SK-N-SH (cell line): ENCODE measurements around the gene NECTIN1. TPM values are rescaled to one million over a fixed set of nuclear protein-coding genes. Genes with fewer than 3 reads are reported as not detected.

Experiments
- CTCF ChIA-PET: fragments of 300-600, 350-600 bp; formaldehyde crosslinking; extraction: SDS; loops from one replicate; lab custom pipeline; 2021; lab: Yijun Ruan, JAX
- POLR2A ChIA-PET: fragments of 350-600 bp; sonication (Branson Sonifier 250); formaldehyde crosslinking; extraction: SDS; loops from one replicate; lab custom pipeline; 2020; ENCODE audit warnings: antibody characterized with exemption, inconsistent platforms; lab: Yijun Ruan, JAX
- DNase-seq: peaks from one replicate; pipeline ENCODE4 v3.0.0; 2012
- H2AFZ ChIP-seq: fragments of 200-600 bp; sonication (generic); 2 replicates; pipeline ENCODE4 v1.8.1; 2016; ENCODE audit warnings: antibody characterized with exemption, mild to moderate bottlenecking, low read depth
- H3F3A ChIP-seq: fragments of 200-600 bp; sonication (generic); replicated peaks from 2 replicates; pipeline ENCODE3; 2016; ENCODE audit warnings: antibody characterized with exemption, mild to moderate bottlenecking; ENCODE audit not compliant: insufficient read depth
- H3K27ac ChIP-seq, 2 experiments: fragments of 200-500 bp in 1 of 2; fragments of 200-600 bp in 1 of 2; sonication (Bioruptor generic) in 1 of 2; sonication (generic), shearing (Covaris generic) in 1 of 2; 2 replicates each; pipeline versions ENCODE4 v1.5.1 to v1.6.1; 2014 to 2016; ENCODE audit warnings: low read depth in 2 of 2, inconsistent platforms in 1 of 2, low read length in 1 of 2, mild to moderate bottlenecking in 1 of 2, mixed read lengths in 1 of 2
- H3K27me3 ChIP-seq: fragments of 200-600 bp; sonication (generic), shearing (Covaris generic); 2 replicates; pipeline ENCODE4 v1.6.1; 2016; ENCODE audit warnings: mixed run types; ENCODE audit not compliant: insufficient read depth
- H3K36me3 ChIP-seq, 2 experiments: fragments of 200-500 bp in 1 of 2; fragments of 200-600 bp in 1 of 2; sonication (Bioruptor generic) in 1 of 2; sonication (generic) in 1 of 2; replicated peaks in 1 of 2; 2 replicates each; pipeline versions ENCODE3 to v1.5.1; 2014 to 2016; ENCODE audit warnings: low read length in 1 of 2, mild to moderate bottlenecking in 1 of 2; ENCODE audit not compliant: insufficient read depth in 2 of 2, control insufficient read depth in 1 of 2
- H3K4me1 ChIP-seq, 2 experiments: fragments of 200-500 bp in 1 of 2; fragments of 200-600 bp in 1 of 2; sonication (Bioruptor generic) in 1 of 2; sonication (generic), shearing (Covaris generic) in 1 of 2; 2 replicates each; pipeline versions ENCODE4 v1.5.1 to v1.6.1; 2014 to 2016; ENCODE audit warnings: low read depth in 1 of 2, low read length in 1 of 2, mixed run types in 1 of 2; ENCODE audit not compliant: insufficient read depth in 2 of 2, control insufficient read depth in 1 of 2
- H3K4me2 ChIP-seq: fragments of 200-600 bp; sonication (generic), shearing (Covaris generic); 2 replicates; pipeline ENCODE4 v1.6.1; 2017; ENCODE audit warnings: mixed run types
- H3K4me3 ChIP-seq, 2 experiments: fragments of 200-500 bp in 1 of 2; fragments of 200-600 bp in 1 of 2; sonication (Bioruptor generic) in 1 of 2; sonication (generic), shearing (Covaris generic) in 1 of 2; 2 replicates each; pipeline versions ENCODE4 v1.5.1 to v1.8.1; 2014 to 2016; ENCODE audit warnings: low read depth in 2 of 2, inconsistent platforms in 1 of 2, low read length in 1 of 2, mild to moderate bottlenecking in 1 of 2, mixed read lengths in 1 of 2, moderate library complexity in 1 of 2
- H3K79me2 ChIP-seq: fragments of 200-600 bp; sonication (generic); 2 replicates; pipeline ENCODE4 v1.8.1; 2017; ENCODE audit warnings: mild to moderate bottlenecking; ENCODE audit not compliant: insufficient read depth
- H3K9ac ChIP-seq: fragments of 200-600 bp; sonication (generic); 2 replicates; pipeline ENCODE4 v1.6.1; 2017; ENCODE audit warnings: mixed run types
- H3K9me2 ChIP-seq: fragments of 200-600 bp; sonication (generic); 2 replicates; pipeline ENCODE4 v1.6.1; 2017; ENCODE audit warnings: mixed run types
- H3K9me3 ChIP-seq: fragments of 200-600 bp; sonication (generic); 2 replicates; pipeline ENCODE4 v1.6.1; 2017; ENCODE audit warnings: mixed run types, mild to moderate bottlenecking, moderate library complexity
- H4K20me1 ChIP-seq: fragments of 200-600 bp; sonication (generic); 2 replicates; pipeline ENCODE4 v1.6.1; 2017; ENCODE audit warnings: mild to moderate bottlenecking, mixed run types; ENCODE audit not compliant: insufficient read depth
- CHD2 ChIP-seq: fragments of 150-350 bp; IDR thresholded peaks from 2 replicates; pipeline ENCODE4 v1.6.1; 2018; ENCODE audit warnings: low read length; ENCODE audit not compliant: partially characterized antibody
- CTCF ChIP-seq: fragments of 200-600 bp; sonication (generic); IDR thresholded peaks from 2 replicates; pipeline ENCODE4 v1.6.1; 2017; ENCODE audit warnings: antibody characterized with exemption, mild to moderate bottlenecking, moderate library complexity
- FOSL2 ChIP-seq: IDR thresholded peaks from 2 replicates; pipeline ENCODE4 v1.4.0; 2012; ENCODE audit warnings: low read depth, mild to moderate bottlenecking, moderate library complexity, borderline replicate concordance
- FOXJ3 ChIP-seq: sonication (generic); formaldehyde crosslinking; IDR thresholded peaks from 2 replicates; pipeline ENCODE4 v1.5.1; 2020; ENCODE audit warnings: mild to moderate bottlenecking, missing genetic modification reagents
- FOXM1 ChIP-seq: IDR thresholded peaks from 2 replicates; pipeline ENCODE4 v1.4.0; 2012; ENCODE audit warnings: low read depth, mild to moderate bottlenecking
- IRF3 ChIP-seq: fragments of 150-350 bp; IDR thresholded peaks from 2 replicates; pipeline ENCODE4 v1.6.1; 2016; ENCODE audit warnings: mild to moderate bottlenecking, low read depth, low read length
- MAX ChIP-seq: IDR thresholded peaks from 2 replicates; pipeline ENCODE4 v1.4.0; 2012; ENCODE audit warnings: low read depth
- NFIC ChIP-seq: IDR thresholded peaks from 2 replicates; pipeline ENCODE4 v1.4.0; 2012; ENCODE audit warnings: borderline replicate concordance
- PBX3 ChIP-seq: IDR thresholded peaks from 2 replicates; pipeline ENCODE4; 2012
- RAD21 ChIP-seq: IDR thresholded peaks from 2 replicates; pipeline ENCODE4 v1.6.1; 2012; ENCODE audit warnings: mild to moderate bottlenecking, low read length
- REST ChIP-seq: IDR thresholded peaks from 2 replicates; pipeline ENCODE4 v1.6.1; 2012; ENCODE audit warnings: mild to moderate bottlenecking, low read depth, low read length, moderate library complexity
- TAF1 ChIP-seq: IDR thresholded peaks from 2 replicates; pipeline ENCODE4 v1.6.1; 2012; ENCODE audit warnings: low read depth, mild to moderate bottlenecking, low read length, moderate library complexity, borderline replicate concordance
- ZBTB33 ChIP-seq: IDR thresholded peaks from 2 replicates; pipeline ENCODE4 v1.4.0; 2012; ENCODE audit warnings: low read depth, borderline replicate concordance
- WGBS: methylation state at CpG from one replicate; pipeline ENCODE4 v1.1.6; 2017; ENCODE audit warnings: low lambda C conversion rate; 5-methylcytosine and 5-hydroxymethylcytosine counted together
- polyA plus RNA-seq, 3 experiments: library from polyadenylated mRNA; depleted of rRNA; stranded (reverse); fragments of >200 nt; gene quantifications; 2 replicates each; pipeline ENCODE4 v1.2.3, GENCODE V29; 2012

The NECTIN1 gene
- polyA plus RNA-seq, 1 of the 3 experiments (the other 2 are of a cell fraction) = 9.1 TPM

- Histone ChIP-seq H3K36me3 (no peaks in the 10 kb centered on the region), H3K4me2 (no peak overlapping the region), H3F3A (no peaks in the 10 kb centered on the region), H3K4me3 (no peak overlapping the region), H2AFZ (no peak overlapping the region), H3K9ac (no peak overlapping the region), H3K4me1 (peaks cover 0 to 14% of the 10 kb centered on the region in 2 experiments; a peak in 1 of 4 replicates), H3K9me2 (no peaks in the 10 kb centered on the region), H3K9me3 (no peaks in the 10 kb centered on the region), H4K20me1 (no peaks in the 10 kb centered on the region), H3K27ac (no peak overlapping the region)
- no peak for DNase-seq
- CTCF ChIA-PET = interaction anchor here (0.6 to 1.8 kb wide), 10 partner anchors 10 to 485 kb away, joined by 3 to 6 read pairs (median 3); partner anchors contain the start of gene NECTIN1
- no peak for TF ChIP-seq PBX3
- no peak for TF ChIP-seq REST
- no peak for TF ChIP-seq NFIC
- TF ChIP-seq CTCF = no peak
- no peak for TF ChIP-seq CHD2
- TF ChIP-seq, all 33 proteins: peak for 0
- Histone ChIP-seq H3K79me2 (no peaks in the 10 kb centered on the region), H3K27me3 (no peaks in the 10 kb centered on the region)
- POLR2A ChIA-PET = interaction anchor here (0.6 kb wide), 1 partner anchor 106 kb away, joined by 3 read pairs; the partner anchor contains the start of gene NECTIN1
- WGBS = 76% methylated on average over 15 of the region's 17 CpGs
These were observed 106.4 kb downstream of the NECTIN1 start for GRCh38 chr11:119622454-119623143.

GRCh38 chr11:119619665-119620064, 109.3 kb downstream of the NECTIN1 start:
- CTCF ChIA-PET = interaction anchor here (0.7 kb wide), 1 partner anchor 272 kb away, joined by 3 read pairs; no protein-coding TSS in a partner anchor
- POLR2A ChIA-PET = interaction anchor here (1.5 kb wide), 1 partner anchor 51 kb away, joined by 3 read pairs; no protein-coding TSS in a partner anchor
- no peaks in the 10 kb centered on the region for H3K27me3 ChIP-seq
- WGBS = 93% methylated on average over 3 of the region's 3 CpGs
- no peaks in the 10 kb centered on the region for H3K79me2 ChIP-seq
- no peaks in the 10 kb centered on the region for H3K9me2 ChIP-seq
- H3K4me3 ChIP-seq = no peak overlapping the region
- H2AFZ ChIP-seq = no peak overlapping the region
- no peaks in the 10 kb centered on the region for H4K20me1 ChIP-seq
- peaks cover 10% of the 10 kb centered on the region for H3F3A ChIP-seq
- no peaks in the 10 kb centered on the region for H3K9me3 ChIP-seq
- no peak overlapping the region for H3K27ac ChIP-seq
- DNase-seq = no peak
- H3K36me3 ChIP-seq = no peaks in the 10 kb centered on the region
- H3K9ac ChIP-seq = no peak overlapping the region
- peaks cover 2 to 15% of the 10 kb centered on the region in 2 experiments; a peak in 3 of 4 replicates for H3K4me1 ChIP-seq
- no peak overlapping the region for H3K4me2 ChIP-seq
- no peak for TF ChIP-seq FOXM1
- TF ChIP-seq IRF3 = no peak
- no peak for TF ChIP-seq FOSL2
- TF ChIP-seq TAF1 = no peak
- TF ChIP-seq RAD21 = no peak
- no peak for TF ChIP-seq ZBTB33
- TF ChIP-seq MAX = no peak
- no peak for TF ChIP-seq FOXJ3 (CRISPR knock-in tag)
- TF ChIP-seq PBX3 = no peak
